Body of pancreas (tissue), 4 donors: Measurements from ENCODE around the gene TEAD3.

ENCODE experiments used
- POLR2A ChIP-seq, 3 donors: fragments of 450-650 bp; IDR thresholded peaks; one replicate each; pipeline ENCODE4 v1.6.1; 2016; ENCODE audit warnings: antibody characterized with exemption in 3 of 3, mild to moderate bottlenecking in 2 of 3
- TF ChIP-seq, protein P1 (sequence below), 7 experiments: fragments of 450-650 bp in 4 of 7; fragments of 200-600 bp in 3 of 7; sonication (generic) in 3 of 7; IDR thresholded peaks; one replicate each; pipeline ENCODE4 v1.5.1; 2016 to 2019; ENCODE audit warnings: antibody characterized with exemption in 7 of 7

- TF ChIP-seq, protein P1, sequence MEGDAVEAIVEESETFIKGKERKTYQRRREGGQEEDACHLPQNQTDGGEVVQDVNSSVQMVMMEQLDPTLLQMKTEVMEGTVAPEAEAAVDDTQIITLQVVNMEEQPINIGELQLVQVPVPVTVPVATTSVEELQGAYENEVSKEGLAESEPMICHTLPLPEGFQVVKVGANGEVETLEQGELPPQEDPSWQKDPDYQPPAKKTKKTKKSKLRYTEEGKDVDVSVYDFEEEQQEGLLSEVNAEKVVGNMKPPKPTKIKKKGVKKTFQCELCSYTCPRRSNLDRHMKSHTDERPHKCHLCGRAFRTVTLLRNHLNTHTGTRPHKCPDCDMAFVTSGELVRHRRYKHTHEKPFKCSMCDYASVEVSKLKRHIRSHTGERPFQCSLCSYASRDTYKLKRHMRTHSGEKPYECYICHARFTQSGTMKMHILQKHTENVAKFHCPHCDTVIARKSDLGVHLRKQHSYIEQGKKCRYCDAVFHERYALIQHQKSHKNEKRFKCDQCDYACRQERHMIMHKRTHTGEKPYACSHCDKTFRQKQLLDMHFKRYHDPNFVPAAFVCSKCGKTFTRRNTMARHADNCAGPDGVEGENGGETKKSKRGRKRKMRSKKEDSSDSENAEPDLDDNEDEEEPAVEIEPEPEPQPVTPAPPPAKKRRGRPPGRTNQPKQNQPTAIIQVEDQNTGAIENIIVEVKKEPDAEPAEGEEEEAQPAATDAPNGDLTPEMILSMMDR (IDR thresholded peaks at IDR 0.05), result no peak
- TF ChIP-seq POLR2A (IDR thresholded peaks at IDR 0.05), result no peak
Observed at GRCh38 chr6:35498422-35499067, 1.7 kb upstream of the TEAD3 start.
